Cardiac muscle cell (in vitro differentiated cells and primary cell): ENCODE data around the gene MYO15A. TPM values are rescaled to one million over a fixed set of nuclear protein-coding genes. Genes with fewer than 3 reads are reported as not detected.

ENCODE experiments used
- DNase-seq, 2 donors: peaks; one replicate each; pipeline versions ENCODE4 v3.0.0 to v3.0.0-alpha.2; 2010 to 2017; ENCODE audit warnings: low read depth in 1 of 2, low spot score in 1 of 2
- H3K27ac ChIP-seq: fragments of 200-600 bp; sonication (generic); 2 replicates; pipeline ENCODE4 v1.5.1; 2016
- H3K27me3 ChIP-seq: fragments of 200-600 bp; sonication (generic); 2 replicates; pipeline ENCODE4 v1.6.0; 2016; ENCODE audit warnings: control low read depth
- H3K36me3 ChIP-seq: fragments of 200-600 bp; sonication (generic); 2 replicates; pipeline ENCODE4 v1.5.1; 2016; ENCODE audit warnings: control low read depth
- H3K4me1 ChIP-seq: fragments of 200-600 bp; sonication (generic); 2 replicates; pipeline ENCODE4 v1.8.1; 2017; ENCODE audit warnings: low read depth, mild to moderate bottlenecking, mixed run types
- H3K4me3 ChIP-seq: fragments of 200-600 bp; sonication (generic); 2 replicates; pipeline ENCODE4 v1.5.1; 2016; ENCODE audit warnings: mild to moderate bottlenecking
- H3K9me3 ChIP-seq: fragments of 200-600 bp; sonication (generic); 2 replicates; pipeline ENCODE4 v1.5.1; 2017; ENCODE audit warnings: low read depth, mild to moderate bottlenecking, control low read depth
- CTCF ChIP-seq: IDR thresholded peaks from 2 replicates; pipeline ENCODE4 v1.5.1; 2012; ENCODE audit warnings: low read depth, mild to moderate bottlenecking, low read length
- polyA plus RNA-seq: library from polyadenylated mRNA; unstranded; fragments of >200 nt; fragmentation: Nextera tagmentation; extraction: Ambion mirVana; gene quantifications from 2 replicates; pipeline ENCODE4 v1.2.1, GENCODE V29; 2016
- total RNA-seq: library from RNA; depleted of rRNA; stranded (reverse); fragments of >200 nt; gene quantifications from 2 replicates; pipeline ENCODE4 v1.2.3, GENCODE V29; 2016

MYO15A gene
- total and polyA plus RNA-seq, 2 experiments from 2014 or later, result 3.9 to 4.9 TPM

- Histone ChIP-seq H3K9me3 (no peaks in the 10 kb centered on the region), H3K4me3 (no peak overlapping the region), H3K27ac (no peak overlapping the region), H3K4me1 (no peaks in the 10 kb centered on the region), H3K27me3 (no peaks in the 10 kb centered on the region), H3K36me3 (no peaks in the 10 kb centered on the region)
- peak; percentile 48 for TF ChIP-seq CTCF
- peak; percentile 64 to 75 for DNase-seq
Measured at GRCh38 chr17:18141210-18141803, 32.8 kb downstream of the MYO15A start.

DNA sequence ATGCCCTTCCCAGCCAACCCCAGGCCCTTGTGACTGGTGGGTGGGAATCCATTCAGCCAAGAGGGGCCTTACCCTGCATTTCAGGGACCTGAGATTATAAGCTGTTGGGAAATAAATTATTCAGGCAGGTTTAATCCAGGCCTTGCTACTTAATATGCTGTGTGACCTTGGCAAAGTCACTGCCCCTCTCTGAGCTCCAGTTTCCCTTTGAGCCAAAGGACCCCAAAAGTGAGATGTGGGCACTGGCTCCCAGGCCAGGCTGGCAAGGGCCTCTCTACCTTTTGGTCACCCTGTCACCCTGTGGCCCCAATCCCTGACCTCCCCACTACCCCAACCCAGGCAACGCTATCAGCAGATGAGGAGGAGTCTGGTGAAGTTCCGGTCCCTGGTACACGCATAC, 33.9 kb downstream of the MYO15A start:
- no peaks in the 10 kb centered on the region for H3K27me3 ChIP-seq
- no peaks in the 10 kb centered on the region for H3K9me3 ChIP-seq

DNA sequence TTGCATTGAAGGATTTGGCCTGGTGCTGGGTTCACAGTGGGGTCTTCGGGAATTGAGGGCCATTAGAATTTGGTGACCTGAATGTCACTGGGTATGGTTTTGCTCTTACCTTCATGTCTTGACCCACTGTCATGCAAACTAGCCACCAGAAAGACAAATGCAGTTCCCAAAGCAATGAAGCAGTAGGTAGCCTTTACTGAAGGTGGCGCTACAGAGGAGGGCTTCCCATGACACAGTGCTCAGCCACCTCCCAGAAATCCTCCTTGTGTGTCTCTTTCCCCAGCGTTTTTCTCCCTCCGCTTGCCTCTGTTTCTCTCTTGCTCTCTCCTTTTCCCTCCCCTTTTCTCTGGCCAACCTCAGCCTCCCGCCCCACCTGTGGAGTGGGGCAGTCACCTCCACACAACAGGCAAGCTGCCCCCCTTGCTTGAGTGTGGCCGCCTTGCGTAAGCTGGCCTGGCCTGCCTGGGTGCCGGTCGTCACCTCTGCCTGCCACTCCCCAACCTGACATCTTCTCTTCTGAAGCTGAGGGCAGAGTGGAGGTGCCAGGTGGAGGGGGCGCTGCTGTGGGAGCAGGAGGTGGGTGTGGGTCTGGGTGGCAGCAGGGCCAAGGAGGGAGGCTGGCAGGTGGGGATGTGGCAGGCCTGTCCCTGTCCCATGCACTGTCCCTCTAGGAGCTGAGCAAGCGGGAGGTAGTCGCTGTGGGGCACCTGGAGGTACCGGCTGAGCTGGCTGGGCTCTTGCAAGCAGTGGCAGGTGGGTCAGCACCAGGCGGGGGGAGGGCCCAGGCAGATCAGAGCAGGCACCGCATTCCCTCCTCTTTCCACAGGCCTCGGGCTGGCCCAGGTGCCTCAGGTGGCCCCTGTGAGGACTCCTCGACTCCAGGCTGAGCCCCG, 34.7 kb downstream of the MYO15A start:
- Histone ChIP-seq H3K27me3 (no peaks in the 10 kb centered on the region), H3K4me1 (no peaks in the 10 kb centered on the region), H3K27ac (no peak overlapping the region), H3K36me3 (no peaks in the 10 kb centered on the region), H3K9me3 (no peaks in the 10 kb centered on the region), H3K4me3 (no peak overlapping the region)
- peak; percentile 47 for TF ChIP-seq CTCF
- peak; percentile 25 to 41 for DNase-seq

More for the DNA sequence above, 33.9 kb downstream of the MYO15A start:
- Histone ChIP-seq H3K4me3 (no peak overlapping the region), H3K4me1 (no peaks in the 10 kb centered on the region), H3K36me3 (no peaks in the 10 kb centered on the region), H3K27ac (no peak overlapping the region)
- no peak for TF ChIP-seq CTCF
- DNase-seq, result no peak

GRCh38 chr17:18144261-18144660, 35.7 kb downstream of the MYO15A start:
- Histone ChIP-seq H3K9me3 (no peaks in the 10 kb centered on the region), H3K27me3 (no peaks in the 10 kb centered on the region), H3K36me3 (no peaks in the 10 kb centered on the region), H3K4me3 (no peak overlapping the region), H3K4me1 (no peaks in the 10 kb centered on the region), H3K27ac (no peak overlapping the region)
- TF ChIP-seq CTCF, result no peak
- no peak for DNase-seq

GRCh38 chr17:18144855-18145254, 36.3 kb downstream of the MYO15A start:
- Histone ChIP-seq H3K9me3 (no peaks in the 10 kb centered on the region), H3K4me3 (no peak overlapping the region), H3K27ac (no peak overlapping the region), H3K4me1 (no peaks in the 10 kb centered on the region), H3K36me3 (no peaks in the 10 kb centered on the region), H3K27me3 (no peaks in the 10 kb centered on the region)
- no peak for DNase-seq
- TF ChIP-seq CTCF, result no peak
